Activated CD4-positive, alpha-beta memory T cell treated with anti-CD3 and anti-CD28 coated beads for 36 hours (primary cell): ENCODE results near the gene PLCH1. TPM values are rescaled to one million over a fixed set of nuclear protein-coding genes. Genes with fewer than 3 reads are reported as not detected.

Experiments used
- CTCF ChIA-PET: fragments of 350-600 bp; sonication (Branson Sonifier 250); formaldehyde crosslinking; loops from one replicate; lab custom pipeline; 2021; ENCODE audit warnings: antibody characterized with exemption, inconsistent platforms; lab: Charles Lee
- POLR2A ChIA-PET: fragments of 350-600 bp; sonication (Branson Sonifier 250); formaldehyde crosslinking; loops from one replicate; lab custom pipeline; 2021; ENCODE audit warnings: antibody characterized with exemption; lab: Charles Lee
- DNase-seq: peaks from one replicate; pipeline ENCODE4 v3.0.0-alpha.2; 2020
- H3K27ac Mint-ChIP-seq: one replicate; pipeline ENCODE4 v1.8.0; 2021; ENCODE audit warnings: mixed read lengths
- H3K27me3 Mint-ChIP-seq: one replicate; pipeline ENCODE4 v1.8.0; 2021; ENCODE audit warnings: mixed read lengths
- H3K36me3 Mint-ChIP-seq: one replicate; pipeline ENCODE4 v1.8.0; 2021; ENCODE audit warnings: mixed read lengths
- H3K4me1 Mint-ChIP-seq: one replicate; pipeline ENCODE4 v1.8.0; 2021; ENCODE audit warnings: low read depth, mixed read lengths
- H3K4me3 Mint-ChIP-seq: one replicate; pipeline ENCODE4 v1.8.0; 2021; ENCODE audit warnings: mild to moderate bottlenecking, mixed read lengths
- H3K9me3 Mint-ChIP-seq: one replicate; pipeline ENCODE4 v1.8.0; 2021; ENCODE audit warnings: mixed read lengths
- intact Hi-C: fragments of 100-400 bp; cut with micrococcal nuclease; formaldehyde crosslinking; loops from one replicate; pipeline ENCODE4 v1.15.1; 2023
- total RNA-seq, 2 experiments: library from RNA; stranded (reverse); gene quantifications; one replicate each; pipeline ENCODE4 v1.2.3, GENCODE V29; 2021

PLCH1 gene
- total RNA-seq, 2 experiments from 2014 or later, result 0.10 to 0.12 TPM

- no peaks in the 10 kb centered on the region for H3K9me3 Mint-ChIP-seq
- H3K4me3 Mint-ChIP-seq, result no peak overlapping the region
- H3K27me3 Mint-ChIP-seq, result peaks cover 3% of the 10 kb centered on the region
- no peak overlapping the region for H3K27ac Mint-ChIP-seq
- DNase-seq, result no peak
- POLR2A ChIA-PET, result no interaction called here
- intact Hi-C loops, result no loop called here
- H3K4me1 Mint-ChIP-seq, result no peaks in the 10 kb centered on the region
- CTCF ChIA-PET, result no interaction called here
- no peaks in the 10 kb centered on the region for H3K36me3 Mint-ChIP-seq
Observed at GRCh38 chr3:155449613-155450267, 295.1 kb downstream of the PLCH1 start.

GRCh38 chr3:155448531-155448930, 296.3 kb downstream of the PLCH1 start:
- intact Hi-C loops, result no loop called here
- POLR2A ChIA-PET, result no interaction called here
- DNase-seq, result no peak
- Mint-ChIP-seq H3K36me3 (no peaks in the 10 kb centered on the region), H3K27ac (no peak overlapping the region), H3K27me3 (peaks cover 3% of the 10 kb centered on the region), H3K9me3 (no peaks in the 10 kb centered on the region), H3K4me3 (no peak overlapping the region), H3K4me1 (no peaks in the 10 kb centered on the region)
- CTCF ChIA-PET, result interaction anchor here (0.7 kb wide), 1 partner anchor 825 kb away, joined by 3 read pairs; no protein-coding TSS in a partner anchor

GRCh38 chr3:155446366-155446765, 298.5 kb downstream of the PLCH1 start:
- no peak overlapping the region for H3K4me3 Mint-ChIP-seq
- intact Hi-C loops, result no loop called here
- POLR2A ChIA-PET, result no interaction called here

GRCh38 chr3:155444771-155445170, 300.1 kb downstream of the PLCH1 start:
- ChIA-PET CTCF (no interaction called here), POLR2A (no interaction called here)
- Mint-ChIP-seq H3K4me1 (no peaks in the 10 kb centered on the region), H3K36me3 (no peaks in the 10 kb centered on the region), H3K9me3 (no peaks in the 10 kb centered on the region), H3K27me3 (no peaks in the 10 kb centered on the region), H3K27ac (no peak overlapping the region), H3K4me3 (no peak overlapping the region)
- intact Hi-C loops, result no loop called here
- DNase-seq, result no peak

More at GRCh38 chr3:155446366-155446765, 298.5 kb downstream of the PLCH1 start:
- Mint-ChIP-seq H3K4me1 (no peaks in the 10 kb centered on the region), H3K36me3 (no peaks in the 10 kb centered on the region), H3K27me3 (peaks cover 3% of the 10 kb centered on the region), H3K27ac (no peak overlapping the region), H3K9me3 (no peaks in the 10 kb centered on the region)
- no peak for DNase-seq
- CTCF ChIA-PET, result no interaction called here

GRCh38 chr3:155443815-155444214, 301.1 kb downstream of the PLCH1 start:
- intact Hi-C loops, result no loop called here
- Mint-ChIP-seq H3K4me1 (no peaks in the 10 kb centered on the region), H3K27me3 (no peaks in the 10 kb centered on the region), H3K36me3 (no peaks in the 10 kb centered on the region), H3K9me3 (no peaks in the 10 kb centered on the region), H3K27ac (no peak overlapping the region), H3K4me3 (no peak overlapping the region)
- POLR2A ChIA-PET, result no interaction called here
- DNase-seq, result no peak
- CTCF ChIA-PET, result no interaction called here

- H3K27ac Mint-ChIP-seq, result no peak overlapping the region
- H3K4me3 Mint-ChIP-seq, result no peak overlapping the region
- H3K4me1 Mint-ChIP-seq, result no peaks in the 10 kb centered on the region
- no peaks in the 10 kb centered on the region for H3K36me3 Mint-ChIP-seq
- ChIA-PET CTCF (no interaction called here), POLR2A (no interaction called here)
- intact Hi-C loops, result no loop called here
- DNase-seq, result no peak
- H3K9me3 Mint-ChIP-seq, result no peaks in the 10 kb centered on the region
- H3K27me3 Mint-ChIP-seq, result peaks cover 2% of the 10 kb centered on the region
Observed at GRCh38 chr3:155442072-155442471, 302.8 kb downstream of the PLCH1 start.

GRCh38 chr3:155441506-155441905, 303.4 kb downstream of the PLCH1 start:
- H3K27ac Mint-ChIP-seq, result no peak overlapping the region
- no peak overlapping the region for H3K4me3 Mint-ChIP-seq
- POLR2A ChIA-PET, result no interaction called here
- intact Hi-C loops, result no loop called here
- no peaks in the 10 kb centered on the region for H3K4me1 Mint-ChIP-seq
- peaks cover 2% of the 10 kb centered on the region for H3K27me3 Mint-ChIP-seq
- no peaks in the 10 kb centered on the region for H3K9me3 Mint-ChIP-seq
- CTCF ChIA-PET, result no interaction called here
- no peak for DNase-seq
- no peaks in the 10 kb centered on the region for H3K36me3 Mint-ChIP-seq

- intact Hi-C loops, result no loop called here
- no peak for DNase-seq
- ChIA-PET POLR2A (no interaction called here), CTCF (no interaction called here)
- H3K36me3 Mint-ChIP-seq, result no peaks in the 10 kb centered on the region
- H3K27ac Mint-ChIP-seq, result no peak overlapping the region
- H3K4me1 Mint-ChIP-seq, result no peaks in the 10 kb centered on the region
- H3K9me3 Mint-ChIP-seq, result no peaks in the 10 kb centered on the region
- no peak overlapping the region for H3K4me3 Mint-ChIP-seq
- H3K27me3 Mint-ChIP-seq, result peaks cover 2% of the 10 kb centered on the region
Observed at GRCh38 chr3:155441026-155441425, 303.8 kb downstream of the PLCH1 start.

GRCh38 chr3:155435821-155436220, 309.1 kb downstream of the PLCH1 start:
- ChIA-PET CTCF (no interaction called here), POLR2A (no interaction called here)
- no peaks in the 10 kb centered on the region for H3K9me3 Mint-ChIP-seq
- no peak for DNase-seq
- H3K4me1 Mint-ChIP-seq, result no peaks in the 10 kb centered on the region
- no peak overlapping the region for H3K27ac Mint-ChIP-seq
- H3K4me3 Mint-ChIP-seq, result no peak overlapping the region
- H3K27me3 Mint-ChIP-seq, result peaks cover 2% of the 10 kb centered on the region
- no peaks in the 10 kb centered on the region for H3K36me3 Mint-ChIP-seq
- intact Hi-C loops, result no loop called here

- H3K4me3 Mint-ChIP-seq, result no peak overlapping the region
- peaks cover 7% of the 10 kb centered on the region for H3K9me3 Mint-ChIP-seq
- no peaks in the 10 kb centered on the region for H3K27me3 Mint-ChIP-seq
- H3K4me1 Mint-ChIP-seq, result no peaks in the 10 kb centered on the region
- no peaks in the 10 kb centered on the region for H3K36me3 Mint-ChIP-seq
- intact Hi-C loops, result no loop called here
- ChIA-PET POLR2A (no interaction called here), CTCF (no interaction called here)
- H3K27ac Mint-ChIP-seq, result no peak overlapping the region
- no peak for DNase-seq
Observed at GRCh38 chr3:155431856-155432570, 312.9 kb downstream of the PLCH1 start.

- ChIA-PET CTCF (no interaction called here), POLR2A (no interaction called here)
- no peak overlapping the region for H3K27ac Mint-ChIP-seq
- no peaks in the 10 kb centered on the region for H3K4me1 Mint-ChIP-seq
- DNase-seq, result no peak
- H3K36me3 Mint-ChIP-seq, result no peaks in the 10 kb centered on the region
- intact Hi-C loops, result no loop called here
- H3K27me3 Mint-ChIP-seq, result no peaks in the 10 kb centered on the region
- H3K9me3 Mint-ChIP-seq, result peaks cover 7% of the 10 kb centered on the region
- H3K4me3 Mint-ChIP-seq, result no peak overlapping the region
Observed at GRCh38 chr3:155428563-155428962, 316.3 kb downstream of the PLCH1 start.

- Mint-ChIP-seq H3K9me3 (peaks cover 7% of the 10 kb centered on the region), H3K27ac (no peak overlapping the region), H3K4me3 (no peak overlapping the region), H3K4me1 (no peaks in the 10 kb centered on the region), H3K27me3 (peaks cover under 1% of the 10 kb centered on the region), H3K36me3 (no peaks in the 10 kb centered on the region)
- CTCF ChIA-PET, result no interaction called here
- DNase-seq, result no peak
- intact Hi-C loops, result no loop called here
- POLR2A ChIA-PET, result no interaction called here
Observed at GRCh38 chr3:155426524-155427230, 318.2 kb downstream of the PLCH1 start.
